Measurements from ENCODE around the gene YTHDF1.

YTHDF1 gene

DNA sequence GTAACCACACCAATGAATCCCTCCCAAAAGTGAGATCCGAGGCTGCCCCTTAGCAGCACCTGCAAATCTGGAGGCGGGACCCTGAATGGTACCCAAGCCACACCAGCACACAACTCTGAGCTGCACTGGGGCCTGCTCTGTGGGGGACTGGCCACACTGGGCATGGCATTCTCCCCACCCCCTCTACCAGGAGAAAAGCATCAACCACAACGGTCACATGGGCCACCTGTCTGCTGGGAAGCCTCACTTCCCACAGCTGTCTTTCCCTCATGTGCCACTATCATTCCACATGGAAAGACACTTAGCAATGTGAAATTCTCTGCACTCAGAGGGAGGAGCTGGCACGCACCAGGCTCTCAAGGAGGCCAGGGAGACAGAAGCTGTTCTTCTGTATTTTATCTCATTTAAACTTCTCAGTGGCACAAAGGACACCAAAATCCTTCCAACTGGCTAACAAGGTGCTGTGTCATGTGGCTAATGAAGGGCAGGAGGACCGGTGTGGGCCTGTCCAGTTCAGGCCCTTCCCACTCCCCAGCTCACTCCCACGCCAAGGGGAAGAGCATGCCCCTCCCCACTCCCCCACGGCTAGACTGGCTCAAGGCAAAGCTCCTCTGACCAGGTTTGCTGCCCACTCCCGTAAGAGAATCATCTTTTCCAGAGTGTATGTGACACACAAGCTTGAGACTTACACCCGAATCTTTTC lies 19.0 kb downstream of the YTHDF1 start:
- Histone ChIP-seq H3K4me3 (IDR thresholded peaks at IDR 0.05; ENCODE audit: insufficient read depth, low read depth, low read length) (no peak overlapping the region), H3K4me2 (no peak overlapping the region), H3K27me3 (ENCODE audit: insufficient read depth, low read depth) (no peaks in the 10 kb centered on the region), H3K4me1 (ENCODE audit: low read depth, poor library complexity, severe bottlenecking) (no peaks in the 10 kb centered on the region), H3K36me3 (ENCODE audit: insufficient read depth) (no peaks in the 10 kb centered on the region; the same call in 1 of the 2 replicates), H3K79me2 (ENCODE audit: insufficient read depth, low read depth) (peaks cover 53% of the 10 kb centered on the region; the same call in 1 of the 2 replicates), H3K27ac (no peak overlapping the region), H3K9ac (no peak overlapping the region), H4K20me1 (ENCODE audit: insufficient read depth) (peaks cover 33% of the 10 kb centered on the region), H2AFZ (ENCODE audit: low read depth) (no peak overlapping the region)
- TF ChIP-seq CTCF (conservative IDR thresholded peaks at IDR 0.05; ENCODE audit: low read depth, low read length) = no peak

DNA sequence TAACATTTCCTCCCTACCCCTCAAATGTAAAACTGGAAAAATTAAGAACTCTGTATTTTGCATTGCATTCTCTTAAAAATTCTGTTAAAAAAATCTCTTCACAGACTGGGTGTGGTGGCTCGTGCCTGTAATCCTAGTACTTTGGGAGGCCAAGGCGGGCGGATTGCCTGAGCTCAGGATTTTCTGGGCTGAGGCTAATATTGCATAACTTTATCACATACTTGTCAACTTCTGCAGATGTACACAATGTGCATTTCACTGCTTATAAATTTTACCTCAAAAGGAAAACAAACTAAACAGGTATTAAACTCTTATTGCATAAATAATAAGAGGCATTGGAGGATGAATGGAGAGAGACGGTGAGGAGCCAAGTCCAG lies 21.1 kb downstream of the YTHDF1 start:
- H2AFZ ChIP-seq (ENCODE audit: low read depth) = no peak overlapping the region
- H3K27ac ChIP-seq = no peak overlapping the region
- H3K36me3 ChIP-seq (ENCODE audit: insufficient read depth) = no peaks in the 10 kb centered on the region; the same call in 1 of the 2 replicates
- H3K27me3 ChIP-seq (ENCODE audit: insufficient read depth, low read depth) = no peaks in the 10 kb centered on the region
- H3K79me2 ChIP-seq (ENCODE audit: insufficient read depth, low read depth) = peaks cover 32% of the 10 kb centered on the region; the same call in 1 of the 2 replicates
- no peaks in the 10 kb centered on the region for H3K4me1 ChIP-seq (ENCODE audit: low read depth, poor library complexity, severe bottlenecking)
- no peak for TF ChIP-seq CTCF (conservative IDR thresholded peaks at IDR 0.05; ENCODE audit: low read depth, low read length)
- no peak overlapping the region for H3K9ac ChIP-seq
- H3K4me2 ChIP-seq = no peak overlapping the region
- H4K20me1 ChIP-seq (ENCODE audit: insufficient read depth) = peaks cover 22% of the 10 kb centered on the region; the same call in 1 of the 2 replicates
- no peak overlapping the region for H3K4me3 ChIP-seq (IDR thresholded peaks at IDR 0.05; ENCODE audit: insufficient read depth, low read depth, low read length)

- Histone ChIP-seq H3K36me3 (ENCODE audit: insufficient read depth) (no peaks in the 10 kb centered on the region; the same call in 1 of the 2 replicates), H3K4me3 (IDR thresholded peaks at IDR 0.05; ENCODE audit: insufficient read depth, low read depth, low read length) (no peak overlapping the region), H3K4me1 (ENCODE audit: low read depth, poor library complexity, severe bottlenecking) (no peaks in the 10 kb centered on the region), H4K20me1 (ENCODE audit: insufficient read depth) (peaks cover 19% of the 10 kb centered on the region; the same call in 1 of the 2 replicates), H2AFZ (ENCODE audit: low read depth) (no peak overlapping the region), H3K9ac (no peak overlapping the region), H3K27me3 (ENCODE audit: insufficient read depth, low read depth) (no peaks in the 10 kb centered on the region), H3K27ac (no peak overlapping the region), H3K79me2 (ENCODE audit: insufficient read depth, low read depth) (peaks cover 27% of the 10 kb centered on the region; the same call in 1 of the 2 replicates), H3K4me2 (no peak overlapping the region)
- no peak for TF ChIP-seq CTCF (conservative IDR thresholded peaks at IDR 0.05; ENCODE audit: low read depth, low read length)
These were observed 21.7 kb downstream of the YTHDF1 start for GRCh38 chr20:63194007-63194796.

DNA sequence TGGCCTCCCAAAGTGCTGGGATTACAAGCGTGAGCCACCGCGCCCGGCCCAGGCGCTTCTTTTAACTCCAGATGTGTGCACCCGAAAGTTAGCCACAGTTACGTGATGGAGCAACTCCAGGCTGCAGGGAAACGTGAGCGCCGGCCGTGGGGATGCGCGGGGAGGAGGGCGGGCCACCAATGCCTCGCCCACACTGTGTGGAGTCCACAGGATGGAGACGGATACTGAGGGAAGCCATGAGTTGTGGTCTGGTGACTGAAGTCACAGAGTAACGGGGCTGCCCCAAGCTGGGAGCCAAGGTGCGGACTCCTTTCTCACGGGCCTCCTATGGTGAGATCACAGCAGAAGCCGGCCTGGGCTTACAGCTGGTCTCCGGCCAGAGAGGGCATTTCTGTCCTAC lies 23.2 kb downstream of the YTHDF1 start:
- Histone ChIP-seq H3K4me2 (no peak overlapping the region), H3K27me3 (ENCODE audit: insufficient read depth, low read depth) (peaks cover 6% of the 10 kb centered on the region; the same call in 1 of the 2 replicates), H3K27ac (no peak overlapping the region), H3K36me3 (ENCODE audit: insufficient read depth) (no peaks in the 10 kb centered on the region; the same call in 1 of the 2 replicates), H3K79me2 (ENCODE audit: insufficient read depth, low read depth) (peaks cover 13% of the 10 kb centered on the region; the same call in 1 of the 2 replicates), H4K20me1 (ENCODE audit: insufficient read depth) (peaks cover 12% of the 10 kb centered on the region; the same call in 1 of the 2 replicates), H3K4me1 (ENCODE audit: low read depth, poor library complexity, severe bottlenecking) (no peaks in the 10 kb centered on the region), H3K4me3 (IDR thresholded peaks at IDR 0.05; ENCODE audit: insufficient read depth, low read depth, low read length) (no peak overlapping the region), H2AFZ (ENCODE audit: low read depth) (no peak overlapping the region), H3K9ac (no peak overlapping the region)
- no peak for TF ChIP-seq CTCF (conservative IDR thresholded peaks at IDR 0.05; ENCODE audit: low read depth, low read length)
